K562 treated with DMSO at 1 percent for 48 hours (cell line): ENCODE results near the gene CRIP2. TPM values are rescaled to one million over a fixed set of nuclear protein-coding genes. Genes with fewer than 3 reads are reported as not detected.

Experiments
- total RNA-seq: library from RNA; unstranded; fragments of 300-600 nt; gene quantifications from 2 replicates; pipeline ENCODE4 v1.2.3, GENCODE V29; 2022; ENCODE audit warnings: low replicate concordance; ENCODE audit errors: extremely low read depth

Gene CRIP2, protein sequence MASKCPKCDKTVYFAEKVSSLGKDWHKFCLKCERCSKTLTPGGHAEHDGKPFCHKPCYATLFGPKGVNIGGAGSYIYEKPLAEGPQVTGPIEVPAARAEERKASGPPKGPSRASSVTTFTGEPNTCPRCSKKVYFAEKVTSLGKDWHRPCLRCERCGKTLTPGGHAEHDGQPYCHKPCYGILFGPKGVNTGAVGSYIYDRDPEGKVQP
- not detected in 2 replicates for total RNA-seq

DNA sequence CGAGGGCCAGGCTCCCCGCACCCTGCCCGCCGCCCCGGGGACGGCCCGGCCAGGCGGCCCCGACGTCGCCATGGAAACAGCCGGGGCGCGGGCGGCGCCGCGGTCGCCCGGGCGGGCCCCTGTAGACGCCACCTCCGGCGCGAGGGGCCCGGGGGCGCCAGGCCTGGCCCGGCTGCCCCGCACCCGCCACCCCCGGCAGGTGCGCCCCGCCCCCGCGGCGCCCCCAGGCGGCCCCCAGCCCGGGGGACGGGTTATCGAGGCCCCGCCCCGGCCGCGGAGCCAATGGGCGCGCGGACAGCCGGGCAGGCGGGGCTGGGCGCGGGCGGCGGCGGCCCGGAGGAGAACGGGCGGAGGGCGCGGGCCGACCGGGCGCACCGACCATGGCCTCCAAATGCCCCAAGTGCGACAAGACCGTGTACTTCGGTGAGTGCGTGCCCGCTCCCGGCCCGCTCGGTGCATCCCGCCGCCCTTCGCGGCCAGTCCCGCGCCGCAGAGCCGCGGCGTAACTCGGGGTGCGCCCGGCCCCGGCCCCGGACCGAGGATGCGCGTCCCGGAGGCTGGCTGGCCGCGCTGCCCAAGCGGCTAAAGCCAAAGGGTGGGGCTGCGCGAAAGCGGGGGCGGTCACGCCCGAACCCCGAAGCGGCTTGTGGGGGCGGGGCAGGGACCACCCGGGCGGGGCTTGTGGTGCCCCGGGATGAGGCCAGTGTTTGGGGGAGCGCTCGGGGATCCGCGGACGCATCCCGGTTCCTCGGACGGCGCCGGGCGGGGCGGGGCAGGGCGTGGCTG lies at the start of gene CRIP2:
CRIP2 (plus strand) TSS at position 339 of the 786 bp plus-strand sequence; CDS start at position 381, 42 bp downstream.

DNA sequence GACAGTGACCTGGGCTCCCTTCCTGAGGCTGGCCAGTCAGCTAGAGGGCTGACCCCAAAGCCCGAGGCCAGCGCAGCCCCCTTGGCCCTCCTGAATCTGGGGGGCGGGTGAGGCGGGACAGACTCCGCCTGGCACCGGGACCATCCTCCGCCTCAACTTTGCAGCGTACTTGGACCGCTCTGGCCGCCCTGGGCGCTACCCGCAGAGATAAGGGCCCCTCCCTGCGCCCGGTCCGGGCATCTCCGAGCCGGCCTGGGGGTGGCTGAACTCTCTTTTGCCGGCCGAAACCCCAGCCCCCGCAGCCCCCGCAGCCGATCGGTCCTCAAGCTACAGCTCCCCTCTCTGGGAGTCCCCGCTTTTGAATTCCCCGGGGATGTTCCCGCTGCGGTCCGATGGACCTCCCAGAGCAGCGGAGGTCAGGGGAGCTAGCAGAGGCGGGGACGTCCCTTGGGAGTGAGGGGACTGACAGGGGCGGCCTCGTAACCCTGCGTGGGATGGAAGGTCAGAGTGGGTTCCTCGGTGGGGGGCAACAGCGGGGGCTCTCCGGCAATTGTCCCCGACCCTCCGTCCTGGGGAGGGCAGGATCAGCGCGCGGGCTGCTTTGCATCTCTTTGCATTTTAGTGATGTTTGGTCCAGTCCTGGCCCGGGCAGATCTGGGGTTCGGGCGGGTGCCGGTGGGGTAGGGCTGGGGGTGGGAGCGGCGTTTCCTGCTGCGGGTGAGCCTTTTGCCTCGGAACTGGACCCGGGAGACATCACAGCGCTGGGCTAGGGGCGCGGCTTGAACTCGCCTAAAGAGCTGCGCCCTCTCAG lies 11.7 kb downstream of the CRIP2 start, which contains the start of gene CRIP1:
CRIP1 (plus strand) TSS at position 724 of the 811 bp plus-strand sequence. CDS start 374 bp downstream, outside the sequence.

DNA sequence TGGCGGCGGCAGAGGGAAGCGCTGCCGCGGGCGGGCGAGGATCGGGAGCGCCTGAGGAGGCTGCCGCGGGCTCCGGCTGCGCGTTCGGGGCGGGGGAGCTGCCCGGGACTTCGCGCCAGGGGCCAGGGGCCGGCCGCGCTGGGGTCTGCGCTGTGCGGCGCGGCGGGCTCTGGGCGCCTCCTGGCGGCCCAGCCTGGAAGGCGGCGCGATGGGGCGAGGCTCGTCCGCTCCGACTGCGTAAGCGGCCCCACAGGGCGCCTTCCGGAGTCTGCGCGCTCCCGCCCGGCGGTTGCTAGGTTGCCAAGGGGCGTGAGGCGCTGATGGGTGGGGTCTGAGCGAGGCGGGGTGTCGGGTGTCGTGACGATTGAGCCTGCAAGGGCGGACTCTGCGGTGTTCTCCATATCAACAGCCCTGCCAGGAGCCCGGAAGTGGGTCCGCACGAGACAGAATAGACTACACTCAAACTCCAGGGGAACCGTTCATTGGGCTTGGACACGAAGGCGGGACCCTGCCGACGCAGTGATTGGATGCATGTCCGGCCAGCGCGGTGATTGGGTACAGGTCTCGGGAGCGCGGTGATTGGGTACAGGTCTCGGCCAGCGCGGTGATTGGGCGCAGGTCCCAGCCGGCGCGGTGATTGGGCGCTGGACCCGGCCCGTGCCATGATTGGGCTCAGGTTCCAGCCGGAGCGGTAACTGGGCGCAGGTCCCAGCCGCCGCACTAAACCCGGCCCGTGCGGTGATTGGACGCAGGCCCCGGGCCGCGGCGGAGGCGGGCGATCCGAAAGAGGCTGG lies 16.1 kb downstream of the CRIP2 start, which contains the start of gene TEDC1:
TEDC1 (plus strand) TSS at position 675 of the 794 bp plus-strand sequence. CDS start 130 bp downstream, outside the sequence.

DNA sequence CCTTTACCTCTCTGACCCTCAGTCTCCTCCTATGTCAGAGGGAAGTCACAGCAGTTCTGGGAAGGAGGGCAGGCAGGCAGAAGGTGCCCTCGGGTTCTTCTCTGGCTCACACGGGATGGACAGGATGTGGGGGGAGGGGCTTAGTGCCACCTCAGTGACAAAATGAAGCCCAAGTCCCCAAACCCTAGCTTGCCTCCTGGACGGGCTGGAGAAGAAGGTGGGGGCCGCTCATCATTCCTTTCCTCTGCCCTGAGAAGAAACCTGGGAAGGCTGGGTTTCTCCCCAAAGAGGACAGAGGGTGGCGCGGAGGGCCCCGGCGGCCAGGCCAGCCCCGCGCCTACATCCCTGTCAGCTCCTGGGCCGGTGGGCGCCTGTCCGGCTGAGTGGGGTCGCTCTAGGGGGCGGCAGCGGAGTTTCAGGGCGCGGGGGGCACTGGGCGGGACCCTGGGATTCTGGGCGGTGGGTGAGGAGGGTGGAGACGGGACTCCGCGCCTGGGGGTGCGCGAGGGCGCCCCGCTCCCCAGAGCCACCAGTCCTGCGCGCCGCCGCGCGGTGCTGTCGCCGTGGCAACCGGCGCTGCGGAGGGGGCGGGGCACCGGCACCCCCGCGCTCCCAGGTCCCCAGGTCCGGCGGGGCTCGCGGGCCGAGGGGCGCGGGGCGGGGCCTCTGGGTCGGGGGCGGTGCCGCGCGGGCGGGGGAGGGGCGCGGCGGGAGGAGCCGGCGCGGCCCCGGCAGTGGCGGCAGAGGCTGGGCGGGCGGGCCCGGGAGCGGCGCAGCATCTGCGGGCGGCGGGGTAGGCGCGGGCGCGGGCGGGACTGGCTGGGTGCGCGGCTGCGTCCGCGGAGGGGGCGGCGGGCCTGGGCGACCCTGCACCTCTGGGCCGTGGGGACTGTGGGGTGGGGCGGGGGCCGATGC lies 51.5 kb downstream of the CRIP2 start, which contains the start of gene TMEM121:
TMEM121 (plus strand) TSS at position 723 of the 915 bp plus-strand sequence. CDS start 2,252 bp downstream, outside the sequence.

Other genes with a start within 250 kb of the CRIP2 start
- gene BTBD6, start 226.3 kb upstream of the CRIP2 start, total RNA-seq: not detected in 2 replicates
- not detected in 2 replicates for gene BRF1, start 173.8 kb upstream of the CRIP2 start, total RNA-seq
- gene PACS2, start 160.1 kb upstream of the CRIP2 start, total RNA-seq: not detected in 2 replicates
- not detected in 2 replicates for gene TEX22, start 76.3 kb upstream of the CRIP2 start, total RNA-seq
- gene MTA1, start 55.0 kb upstream of the CRIP2 start, total RNA-seq: not detected in 2 replicates
- gene CRIP1, start 12.1 kb downstream of the CRIP2 start, total RNA-seq: not detected in 2 replicates
- not detected in 2 replicates for gene TEDC1, start 16.4 kb downstream of the CRIP2 start, total RNA-seq
- gene TMEM121, start 51.8 kb downstream of the CRIP2 start, total RNA-seq: not detected in 2 replicates